HG03060 (cell line): ENCODE data around the gene MLPH.
"Not testable (repeated sequence)": the region's sequence is repeated elsewhere in the genome, so short reads cannot be mapped to it uniquely, and the experiment has no call there.

Experiments used
- ATAC-seq: cut with Tn5 transposase; IDR thresholded peaks from one replicate; pipeline ENCODE4 v1.9.1; 2021; ENCODE audit warnings: low read depth, moderate number of reproducible peaks; ENCODE audit not compliant: unreplicated experiment

MLPH gene

DNA sequence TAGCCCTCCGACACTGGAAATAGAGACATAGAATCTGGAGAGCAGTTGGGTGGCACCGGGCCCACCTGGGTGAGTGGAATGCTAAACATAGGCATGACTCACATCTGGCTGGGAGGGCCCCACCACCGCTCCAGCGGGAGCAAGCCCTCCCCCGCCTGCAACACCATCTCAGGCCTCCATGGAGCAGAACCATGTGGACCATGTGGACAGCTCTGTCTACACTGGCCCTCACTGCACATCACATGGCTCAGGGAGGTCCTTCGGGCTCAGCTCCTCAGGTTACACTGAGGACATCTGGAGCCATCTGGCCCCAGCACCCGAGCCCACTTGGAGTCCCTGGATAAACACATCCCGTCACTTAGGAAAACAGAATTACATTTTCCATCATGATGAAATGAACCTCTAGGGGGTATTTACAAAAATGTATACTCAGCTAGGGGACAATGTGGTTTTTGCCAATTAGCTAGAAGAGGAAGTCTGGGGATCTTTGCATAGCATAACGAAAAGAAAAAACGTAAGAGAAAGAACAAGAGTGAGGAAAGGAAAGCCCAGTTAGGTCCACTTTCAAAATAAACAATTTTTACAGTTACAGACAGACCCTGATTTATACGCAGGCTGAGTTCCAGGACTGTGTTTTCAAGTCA, 30.7 kb upstream of the MLPH start:
- ATAC-seq: no peak

DNA sequence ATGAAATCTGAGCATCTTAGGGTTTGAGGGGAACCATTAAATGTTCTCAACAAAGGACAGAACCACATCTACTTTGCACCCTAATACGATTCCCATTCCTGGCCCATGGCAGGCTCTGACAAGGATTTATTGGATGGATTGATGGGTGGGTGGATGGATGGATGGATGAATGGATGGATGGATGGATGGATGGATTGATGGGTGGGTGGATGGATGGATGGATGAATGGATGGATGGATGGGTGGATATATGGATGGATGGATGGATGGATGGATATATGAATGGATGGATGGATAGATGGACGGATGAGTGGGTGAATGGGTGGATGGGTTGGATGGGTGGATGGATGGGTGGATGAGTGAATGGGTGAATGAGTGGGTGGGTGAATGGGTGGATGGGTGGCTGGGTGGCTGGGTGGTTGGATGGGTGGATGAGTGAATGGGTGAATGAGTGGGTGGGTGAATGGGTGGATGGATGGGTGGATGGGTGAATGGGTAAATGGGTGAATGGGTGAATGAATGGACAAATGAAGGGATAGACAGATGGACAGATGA, 29.6 kb upstream of the MLPH start:
- no peak for ATAC-seq

DNA sequence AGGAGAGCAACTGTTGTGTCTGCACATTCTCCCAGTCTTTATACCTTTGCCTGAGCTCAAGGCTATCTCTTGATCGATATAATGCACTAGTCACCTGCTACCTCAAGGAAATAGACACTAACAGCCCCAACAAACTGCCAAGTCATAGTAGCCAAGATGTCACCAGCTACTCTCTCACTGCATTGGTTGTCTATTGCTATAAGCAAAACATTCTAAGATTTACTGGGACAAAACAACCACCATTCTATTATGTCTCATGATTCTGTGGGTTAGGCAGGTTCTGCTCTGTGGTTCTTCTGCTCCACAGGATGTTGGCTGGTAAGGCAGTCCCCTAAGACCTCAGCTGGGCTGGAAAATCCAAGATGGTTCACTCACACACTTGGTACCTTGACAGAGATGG, 28.5 kb upstream of the MLPH start:
- no peak for ATAC-seq

GRCh38 chr2:237459226-237459625, 27.8 kb upstream of the MLPH start:
- ATAC-seq: no peak

- ATAC-seq: no peak
These were observed 27.3 kb upstream of the MLPH start for GRCh38 chr2:237459741-237460174.

- no peak for ATAC-seq
These were observed 22.2 kb upstream of the MLPH start for GRCh38 chr2:237464757-237465391.

DNA sequence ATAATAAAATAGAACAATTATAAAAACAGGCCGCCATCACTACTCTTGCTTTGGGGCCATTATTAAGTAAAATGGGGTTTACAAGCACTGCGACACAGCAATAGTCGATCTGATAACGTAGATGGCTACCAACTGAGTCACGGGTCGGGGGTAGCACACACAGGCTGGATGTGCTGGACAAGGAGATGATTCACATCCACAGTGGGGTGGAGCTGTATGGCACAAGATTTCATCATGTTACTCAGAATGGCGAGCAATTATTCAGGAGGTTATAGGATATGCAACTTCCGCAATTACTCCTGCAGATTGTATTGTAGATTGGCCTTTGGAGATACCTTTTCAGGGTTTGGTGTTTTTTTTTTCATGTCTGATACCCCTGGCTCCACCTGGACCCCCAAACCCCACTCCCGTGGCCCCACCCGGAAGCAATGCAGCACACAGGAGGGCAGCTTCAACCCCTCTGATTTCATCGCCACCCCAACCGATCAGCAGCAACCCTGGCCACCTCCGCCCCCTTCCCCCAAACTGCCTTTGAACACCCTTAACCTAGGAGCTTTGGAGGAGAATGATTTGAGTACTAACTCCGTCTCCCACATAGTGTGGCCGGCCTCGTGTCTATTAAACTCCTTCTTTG, 21.4 kb upstream of the MLPH start:
- ATAC-seq: no peak

GRCh38 chr2:237466211-237466610, 20.8 kb upstream of the MLPH start:
- ATAC-seq: no peak

DNA sequence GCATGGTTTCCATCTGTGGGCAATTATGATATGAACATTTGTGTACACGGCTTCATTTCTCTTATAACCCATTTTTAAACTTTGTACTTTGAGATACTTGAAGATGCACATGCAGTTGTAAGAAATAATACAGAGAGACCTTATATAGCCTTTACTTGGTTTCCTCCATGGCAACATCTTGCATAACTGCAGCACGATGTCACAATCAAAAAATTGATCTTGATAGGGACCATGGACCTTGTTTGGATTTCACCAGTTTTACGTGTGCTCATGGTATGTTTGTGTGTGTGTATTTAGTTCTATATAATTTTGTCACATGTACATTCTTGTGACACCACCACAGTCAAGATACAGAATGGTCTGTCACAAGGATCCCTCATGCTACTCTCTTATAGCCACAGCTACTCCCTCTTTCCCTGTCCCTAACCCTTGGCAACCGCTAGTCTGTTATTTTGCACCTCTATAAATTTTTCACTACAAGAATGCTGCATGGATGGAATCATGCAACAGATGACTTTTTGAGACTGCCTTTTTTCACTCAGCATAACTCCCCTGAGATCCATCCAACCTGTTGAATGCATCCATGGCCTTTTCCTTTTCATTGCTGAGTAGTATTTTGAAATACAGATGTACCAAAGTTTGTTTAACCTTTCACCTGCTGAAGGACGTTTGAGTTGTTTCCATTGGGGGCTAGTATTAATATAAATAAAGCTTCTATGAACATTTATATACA, 19.4 kb upstream of the MLPH start:
- no peak for ATAC-seq

DNA sequence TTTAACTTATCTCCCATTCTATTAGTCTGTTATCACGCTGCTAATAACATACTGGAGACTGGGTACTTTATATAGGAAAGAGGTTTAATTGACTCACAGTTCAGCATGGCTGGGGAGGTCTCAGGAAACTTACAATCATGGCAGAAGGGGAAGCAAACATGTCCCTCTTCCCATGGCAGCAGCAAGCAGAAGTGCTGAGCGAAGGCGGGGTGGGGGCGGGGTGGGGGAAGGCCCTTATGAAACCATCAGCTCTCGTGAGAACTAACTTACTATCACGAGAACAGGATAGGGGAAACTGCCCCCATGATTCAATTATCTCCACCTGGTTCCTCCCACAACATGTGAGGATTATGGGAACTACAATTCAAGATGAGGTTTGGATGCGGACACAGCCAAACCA, 17.6 kb upstream of the MLPH start:
- ATAC-seq: not testable (repeated sequence)

- no peak for ATAC-seq
These were observed 17.2 kb upstream of the MLPH start for GRCh38 chr2:237469849-237470248.

DNA sequence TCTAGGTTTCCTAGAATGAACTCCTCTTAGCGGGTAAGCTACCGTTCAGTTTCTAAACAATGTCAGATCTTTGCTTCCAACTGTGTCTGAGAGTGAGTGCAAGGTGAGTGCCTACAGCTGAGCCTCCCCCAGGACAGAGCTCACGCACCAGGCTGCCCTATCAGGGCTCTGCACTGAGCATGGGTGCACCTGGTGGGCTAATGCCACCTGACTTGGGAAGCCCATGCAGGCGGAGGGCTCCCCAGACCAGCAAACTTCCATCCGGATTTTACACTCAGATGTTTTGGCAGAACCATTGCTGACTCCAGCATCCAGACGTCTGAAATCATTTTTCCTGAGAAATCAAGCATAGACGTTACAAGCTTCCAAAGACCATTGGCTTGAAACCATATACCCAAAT, 16.1 kb upstream of the MLPH start:
- ATAC-seq: no peak

GRCh38 chr2:237471438-237472186, 15.4 kb upstream of the MLPH start:
- ATAC-seq: no peak

DNA sequence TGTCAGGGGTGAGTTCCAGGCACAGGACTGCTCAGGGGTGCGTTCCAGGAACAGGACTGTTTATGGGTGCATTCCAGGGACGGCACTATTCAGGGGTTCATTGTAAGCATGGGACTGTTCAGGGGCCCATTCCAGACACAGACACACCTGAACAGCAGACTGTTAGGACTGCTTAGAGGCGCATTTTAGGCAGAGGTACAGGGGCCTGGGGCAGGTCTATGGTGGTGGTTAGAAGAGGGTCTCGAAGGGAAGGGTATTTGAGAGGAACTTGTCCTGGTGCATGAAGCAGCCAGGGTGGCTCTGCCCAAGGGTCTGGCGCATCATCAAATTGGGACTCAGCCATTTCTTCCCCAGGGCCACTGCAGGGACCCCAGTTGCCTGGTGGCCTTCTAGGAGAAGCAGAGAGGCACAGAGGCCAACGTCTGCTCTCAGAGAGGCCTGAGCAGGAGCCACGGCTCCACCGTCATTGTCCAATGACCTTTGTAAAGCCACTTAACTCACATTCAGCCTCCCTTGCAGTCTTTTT, 14.8 kb upstream of the MLPH start:
- no peak for ATAC-seq

DNA sequence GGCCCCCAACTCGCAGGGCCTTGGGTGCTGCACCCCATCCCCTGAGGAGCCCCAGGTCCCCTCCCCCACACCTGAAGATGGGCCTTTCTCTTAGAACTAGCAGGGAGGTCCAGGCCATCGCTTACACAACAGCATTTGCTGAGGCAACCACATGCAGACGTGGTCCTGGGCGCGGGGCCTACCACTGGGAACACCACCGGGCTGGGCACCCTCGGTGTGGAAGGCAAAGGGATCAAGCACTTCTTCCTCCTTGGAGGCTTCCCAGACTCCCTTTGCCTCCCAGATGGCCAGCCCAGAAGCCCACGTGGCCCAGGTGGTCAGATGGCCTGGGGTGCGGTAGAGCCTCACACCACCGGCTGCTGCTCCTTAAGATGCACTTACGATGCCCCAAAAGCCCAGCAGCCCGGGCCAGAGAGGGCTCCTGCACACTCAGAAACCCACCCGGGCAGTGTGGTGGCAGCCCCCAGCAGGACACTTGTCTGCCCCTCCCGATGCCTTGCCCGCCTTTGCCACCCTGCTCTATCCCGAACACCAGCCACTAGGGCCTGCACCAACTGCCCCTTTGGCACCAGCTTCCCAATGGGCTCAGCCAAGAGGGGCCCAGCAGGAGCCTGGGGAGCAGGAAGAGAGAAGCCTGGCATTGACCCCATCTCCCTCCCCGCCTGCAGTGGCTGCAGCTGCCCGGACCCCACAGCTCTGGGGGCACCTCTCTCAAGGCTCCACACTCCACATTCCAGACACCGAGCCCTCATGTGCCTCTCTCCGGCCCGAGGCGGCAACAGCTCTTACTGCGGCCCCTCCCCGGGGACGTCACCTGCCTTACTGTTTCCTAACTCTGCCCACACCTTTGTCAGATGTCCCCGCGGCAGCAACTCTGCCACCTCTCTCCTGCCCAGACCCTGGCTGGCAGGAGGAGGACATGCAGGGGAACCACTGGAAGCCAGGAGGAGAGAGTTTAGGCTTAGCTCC, 13.9 kb upstream of the MLPH start:
- no peak for ATAC-seq

GRCh38 chr2:237473878-237474441, 13.1 kb upstream of the MLPH start:
- ATAC-seq: no peak

DNA sequence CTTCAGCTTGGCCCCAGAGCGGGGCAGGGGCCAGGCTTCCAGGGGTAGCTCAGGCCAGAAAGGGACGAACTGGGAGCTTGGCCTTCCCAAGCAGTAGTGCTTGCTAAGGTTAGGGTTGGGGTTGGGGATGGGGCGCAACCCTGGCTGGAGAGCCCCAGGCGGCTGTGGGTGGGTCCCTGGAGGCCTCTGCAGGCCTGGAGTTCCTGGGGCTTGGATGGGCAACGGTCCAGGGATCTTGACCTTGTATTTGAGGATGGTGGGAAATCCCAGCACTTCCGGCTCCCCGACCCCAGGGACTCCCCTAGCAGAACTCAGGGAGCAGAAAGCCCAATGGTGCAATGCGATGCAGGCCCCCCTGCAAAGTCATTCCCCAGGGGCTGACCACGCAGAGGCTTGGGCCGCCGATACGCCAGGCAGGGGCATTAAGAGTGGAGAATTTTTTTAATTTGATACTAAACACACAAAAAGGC, 12.6 kb upstream of the MLPH start:
- ATAC-seq: no peak

DNA sequence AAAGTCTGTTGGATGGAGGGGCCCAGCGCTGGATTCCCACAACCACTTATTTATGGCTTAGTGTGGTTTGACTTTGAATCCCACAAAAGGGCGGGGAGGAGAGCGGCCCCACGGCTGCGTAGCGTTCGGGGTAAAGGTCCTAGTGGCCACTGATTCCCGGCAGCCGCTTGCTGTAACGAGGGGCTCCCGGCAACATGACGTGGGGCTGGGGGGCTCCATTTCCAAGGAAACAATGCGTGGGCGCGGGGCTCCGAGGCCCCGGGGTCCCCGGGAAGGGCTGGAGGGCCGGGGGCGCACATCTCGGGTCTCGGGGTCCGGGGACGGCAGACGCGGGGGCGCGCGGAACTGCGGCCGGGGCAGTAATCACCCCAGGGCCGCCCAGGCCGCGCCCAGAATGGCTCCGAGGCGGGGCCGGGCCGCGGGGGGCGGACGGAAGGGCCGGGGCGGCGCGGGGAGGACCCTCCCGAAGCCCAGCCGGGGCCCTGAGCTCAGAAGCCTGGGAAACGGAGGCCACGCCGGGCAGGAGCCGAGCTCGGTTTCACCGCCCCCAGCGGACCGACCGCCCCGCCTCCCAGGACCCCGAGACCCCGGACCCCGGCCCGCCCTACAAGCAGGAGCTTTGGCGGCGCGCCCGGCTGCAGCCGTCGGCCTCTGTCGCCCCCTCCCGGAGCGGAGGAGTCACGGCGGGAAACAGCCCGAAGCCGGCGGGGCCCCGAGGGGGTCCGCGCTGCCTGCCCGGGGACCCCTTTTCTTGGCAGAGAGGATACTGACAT, 11.9 kb upstream of the MLPH start:
- ATAC-seq: no peak
